Measurements from ENCODE around the gene PIGC. TPM values are rescaled to one million over a fixed set of nuclear protein-coding genes. Genes with fewer than 3 reads are reported as not detected.

PIGC gene
- total RNA-seq, 1 donor from 2014 or later = 28.1 TPM

DNA sequence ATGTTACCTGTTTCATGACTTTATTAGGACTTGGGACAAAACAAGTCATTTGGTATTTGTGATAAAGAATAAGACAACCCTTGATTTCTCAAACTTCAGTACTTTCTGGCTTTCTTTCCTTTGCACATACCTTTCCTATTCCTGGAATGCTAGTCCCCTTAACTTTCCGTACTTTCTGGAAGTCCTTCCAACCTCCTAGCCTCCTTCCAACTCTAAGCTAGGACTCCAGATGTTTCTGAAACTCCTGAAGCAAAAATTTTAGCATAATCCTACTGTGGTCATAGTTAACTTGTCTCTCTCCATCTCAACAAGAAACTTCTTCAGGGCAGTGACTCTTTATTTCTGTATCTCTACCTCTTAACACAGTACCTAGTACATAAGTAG, 43.2 kb downstream of the PIGC start:
- DNase-seq (ENCODE audit: low spot score in 2 of 2) = no peak
- no peak for FAIRE-seq

DNA sequence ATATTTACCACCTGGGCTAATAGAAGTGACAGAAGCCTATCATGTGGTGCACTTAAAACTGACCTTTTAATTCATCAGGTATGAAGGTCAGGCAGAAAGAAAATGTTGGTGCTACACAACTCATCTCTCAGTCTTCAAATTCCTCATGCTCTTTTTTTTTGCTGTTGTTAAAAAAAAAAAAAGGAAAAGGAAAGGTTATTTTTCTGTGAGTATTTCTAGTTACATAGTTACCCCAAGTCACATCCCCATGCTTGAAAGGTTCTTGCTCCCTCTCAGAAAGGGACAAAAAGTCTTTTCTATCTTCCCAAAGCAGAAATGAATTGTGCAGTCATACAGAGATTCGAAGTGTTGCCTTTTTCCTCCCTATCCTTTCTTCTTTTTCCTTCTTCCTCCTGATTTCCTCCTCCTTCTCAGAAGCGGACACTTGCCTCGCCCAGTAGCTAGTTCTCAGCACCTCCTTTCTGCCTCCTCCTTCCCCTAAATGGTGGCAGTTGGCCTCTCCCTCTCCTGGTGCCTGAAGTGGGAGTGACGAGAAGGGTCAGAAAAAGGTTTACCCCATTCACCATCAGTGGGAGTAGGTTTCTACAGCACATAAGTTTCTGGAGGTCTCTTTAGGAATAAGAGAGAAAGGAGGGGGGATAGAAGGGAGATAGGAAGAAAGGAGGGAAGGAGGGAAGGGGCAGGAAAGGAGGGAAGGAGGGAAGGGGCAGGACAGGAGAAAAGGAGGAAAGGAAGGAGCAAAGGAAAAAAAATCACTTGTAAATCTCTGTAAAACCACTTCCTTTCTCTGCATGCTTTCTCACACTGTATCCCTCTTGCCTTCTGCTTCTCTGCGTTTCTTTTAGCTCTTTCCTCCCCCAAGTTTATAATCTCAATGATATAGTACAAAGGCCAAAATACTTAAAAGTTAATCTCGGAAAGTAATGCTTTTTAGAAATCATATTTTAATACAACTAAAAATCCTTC, 43.8 kb downstream of the PIGC start:
- no peak for FAIRE-seq

DNA sequence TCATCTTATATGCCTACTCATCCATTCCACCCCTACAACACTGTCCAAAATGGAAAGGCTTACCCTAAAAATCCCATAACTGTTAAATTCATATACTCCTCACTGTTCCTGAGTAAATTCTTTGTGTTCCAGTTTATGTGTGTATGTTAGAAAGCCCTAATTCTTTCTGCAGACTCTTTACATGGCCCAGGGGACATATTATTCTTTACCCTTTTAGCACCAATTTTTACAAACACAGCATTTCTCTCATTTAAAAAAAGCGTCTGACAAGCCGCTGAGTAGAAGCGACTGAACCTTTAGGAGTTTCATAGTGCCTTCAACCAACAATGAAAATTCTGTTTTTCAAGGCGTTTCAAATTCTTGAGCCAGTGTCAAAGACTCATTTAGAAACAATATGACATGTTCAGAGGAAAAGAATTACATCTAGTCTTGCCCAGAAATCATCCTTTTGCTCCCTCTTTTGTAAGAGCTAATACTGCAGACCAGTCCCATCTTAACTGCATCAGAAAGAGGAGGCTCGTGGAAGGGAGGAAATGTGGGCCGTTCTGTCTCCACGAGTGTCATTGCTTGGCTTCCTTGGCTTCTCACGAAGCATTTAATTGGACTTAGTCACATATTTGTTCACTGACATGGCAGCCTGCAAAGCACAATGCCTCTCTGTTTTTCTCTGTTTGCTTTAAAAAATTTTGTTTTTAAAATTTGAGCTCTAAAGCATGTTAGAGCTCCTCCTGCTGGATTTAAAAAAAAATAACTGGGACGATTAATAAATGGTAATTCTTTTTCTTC, 44.7 kb downstream of the PIGC start:
- DNase-seq (ENCODE audit: low spot score in 2 of 2) = peak; percentile 21 to 24
- peak; percentile 95 for FAIRE-seq

More for the DNA sequence above, 43.8 kb downstream of the PIGC start:
- no peak for DNase-seq (ENCODE audit: low spot score in 2 of 2)

DNA sequence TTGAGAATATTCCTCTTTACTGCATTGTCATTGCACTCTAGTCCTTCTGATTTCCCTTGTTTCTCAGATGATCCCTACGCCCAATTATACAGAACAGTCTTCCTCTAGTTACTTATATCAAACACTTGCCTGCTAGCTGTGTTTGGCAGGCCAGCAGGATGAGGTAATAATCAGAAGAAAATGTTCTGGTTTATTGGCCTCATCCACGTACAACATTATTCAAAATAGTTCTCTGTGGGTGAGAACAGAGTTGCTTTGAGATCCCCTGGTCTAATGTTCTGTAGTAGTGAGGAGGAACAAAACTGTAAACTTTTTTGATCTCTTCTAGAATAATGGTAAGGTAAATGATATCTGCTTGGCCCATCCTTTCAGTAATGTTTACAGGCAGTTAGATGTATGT, 45.7 kb downstream of the PIGC start:
- DNase-seq (ENCODE audit: low spot score in 2 of 2) = no peak
- no peak for FAIRE-seq

DNA sequence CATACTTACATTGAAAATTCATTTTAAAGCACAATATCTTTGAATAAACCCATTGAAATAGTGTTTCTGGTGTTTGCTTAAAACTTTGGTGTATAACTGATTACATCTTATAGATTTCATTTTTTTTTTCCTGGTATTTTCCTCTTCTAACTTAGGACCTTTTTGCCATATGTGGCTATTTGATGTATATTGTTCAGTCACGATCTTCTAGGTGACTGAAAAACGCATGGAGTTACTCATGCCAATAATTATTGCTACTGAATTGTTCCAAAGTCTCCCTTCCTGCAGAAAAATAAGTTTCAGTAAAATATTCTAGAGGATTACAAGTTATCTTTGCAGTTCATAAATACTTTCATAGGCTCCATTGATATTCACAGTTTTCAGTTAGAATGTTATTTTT, 46.2 kb downstream of the PIGC start:
- FAIRE-seq = no peak

DNA sequence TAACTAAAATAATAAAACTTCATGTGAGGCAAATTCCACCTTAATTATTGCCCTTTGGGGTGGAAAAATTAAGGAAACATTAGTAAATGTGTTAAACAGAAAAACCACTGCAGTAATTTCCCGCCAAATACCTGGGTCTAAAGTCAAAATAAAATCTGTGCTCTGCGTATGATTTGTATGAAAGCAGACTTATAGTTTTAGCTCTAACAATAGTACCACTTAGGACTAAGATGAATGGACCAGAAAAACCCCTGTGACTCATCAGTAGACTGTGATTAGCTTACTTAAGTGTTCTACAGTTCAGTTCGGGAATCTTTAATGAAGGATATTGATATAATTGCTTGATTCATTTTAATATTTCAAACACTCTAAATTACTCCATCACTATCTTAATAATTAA, 46.6 kb downstream of the PIGC start:
- FAIRE-seq (no peak), DNase-seq (ENCODE audit: low spot score in 2 of 2) (no peak)

More for the DNA sequence above, 46.2 kb downstream of the PIGC start:
- no peak for DNase-seq (ENCODE audit: low spot score in 2 of 2)

DNA sequence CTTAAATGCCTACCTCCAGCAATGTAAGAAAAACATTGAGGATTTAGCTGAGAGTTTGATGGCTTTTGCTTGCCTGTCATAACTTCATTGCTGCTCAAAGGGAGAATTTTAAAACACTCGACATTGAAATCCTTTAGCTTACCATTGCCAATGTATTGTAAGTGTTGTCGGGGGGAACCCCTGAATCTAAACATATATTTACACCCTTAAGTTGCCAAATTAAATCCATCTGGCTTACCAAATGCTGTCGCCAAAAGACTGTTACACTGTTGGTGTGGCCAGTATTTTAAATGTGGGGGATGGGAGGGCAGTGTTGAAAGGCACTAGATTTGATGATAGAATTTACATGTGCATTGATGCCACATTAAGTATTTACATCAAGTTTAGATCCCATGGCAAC, 48.3 kb downstream of the PIGC start:
- FAIRE-seq = no peak
- DNase-seq (ENCODE audit: low spot score in 2 of 2) = no peak

DNA sequence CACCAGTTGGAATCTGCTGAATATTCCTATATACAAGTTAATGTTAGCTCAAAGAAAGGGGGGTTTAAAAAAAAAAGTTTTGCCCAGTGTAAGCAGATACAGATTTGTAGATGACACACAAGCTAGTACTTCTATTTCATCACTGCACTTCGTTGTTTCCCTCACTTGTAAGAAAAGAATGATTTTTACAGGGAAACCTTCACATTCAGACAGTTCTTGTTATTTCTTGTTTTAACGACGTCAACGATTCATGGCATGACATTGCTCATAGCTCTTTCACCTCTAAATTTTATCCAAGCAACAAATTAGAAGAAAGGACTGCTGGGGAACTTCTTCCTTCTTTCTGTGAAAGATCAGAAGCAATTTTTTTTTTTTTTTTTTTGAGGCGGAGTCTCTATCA, 49.1 kb downstream of the PIGC start:
- FAIRE-seq = no peak
- no peak for DNase-seq (ENCODE audit: low spot score in 2 of 2)

DNA sequence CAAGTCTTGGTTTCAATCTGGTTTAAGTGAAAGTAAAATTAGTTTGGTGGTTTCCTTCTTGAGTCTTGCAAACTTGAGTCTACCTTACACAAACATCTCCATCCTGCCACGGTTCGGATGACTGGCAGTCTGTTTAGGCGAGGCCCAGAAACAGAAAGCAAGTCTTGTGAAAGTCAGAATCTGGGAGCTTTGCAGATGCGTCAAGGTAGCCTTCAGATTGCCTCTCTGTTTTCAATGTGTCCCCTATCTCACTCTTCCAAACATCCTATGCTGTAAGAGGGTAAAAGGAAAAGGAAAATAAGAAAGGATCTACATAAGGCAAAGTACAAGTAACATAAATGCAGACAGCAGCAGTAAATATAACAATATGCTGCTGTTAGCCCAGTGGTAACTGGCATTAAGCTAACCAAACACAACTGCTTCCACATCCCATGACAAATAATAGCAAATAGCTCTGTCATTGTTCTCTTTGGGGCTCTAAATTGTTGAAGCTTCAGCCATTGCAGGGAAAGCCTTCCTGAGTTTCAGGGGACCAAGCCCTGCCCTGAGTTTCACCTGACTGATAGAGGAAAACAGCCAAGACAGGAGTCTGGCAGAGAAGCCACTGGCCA, 49.6 kb downstream of the PIGC start:
- DNase-seq (ENCODE audit: low spot score in 2 of 2) (no peak), FAIRE-seq (no peak)

DNA sequence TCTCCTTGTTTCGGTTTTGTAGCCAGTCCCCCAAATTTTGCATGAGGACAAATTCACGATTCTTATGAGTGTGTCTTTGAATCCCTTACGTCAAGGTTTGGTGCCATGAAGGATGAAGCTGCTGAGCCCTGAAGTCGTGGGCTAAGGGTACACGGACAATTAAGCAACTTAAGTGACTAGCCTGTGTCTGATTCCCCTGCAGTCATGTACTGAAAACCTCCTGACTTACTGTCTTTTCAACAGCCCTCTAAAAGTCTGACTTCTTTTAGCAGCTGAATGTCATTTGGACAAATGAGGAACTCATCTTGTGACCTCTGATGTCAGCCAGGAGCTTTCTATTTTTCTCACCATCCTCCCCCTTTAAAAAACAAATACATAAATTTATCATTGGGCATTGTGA, 50.5 kb downstream of the PIGC start:
- no peak for DNase-seq (ENCODE audit: low spot score in 2 of 2)

DNA sequence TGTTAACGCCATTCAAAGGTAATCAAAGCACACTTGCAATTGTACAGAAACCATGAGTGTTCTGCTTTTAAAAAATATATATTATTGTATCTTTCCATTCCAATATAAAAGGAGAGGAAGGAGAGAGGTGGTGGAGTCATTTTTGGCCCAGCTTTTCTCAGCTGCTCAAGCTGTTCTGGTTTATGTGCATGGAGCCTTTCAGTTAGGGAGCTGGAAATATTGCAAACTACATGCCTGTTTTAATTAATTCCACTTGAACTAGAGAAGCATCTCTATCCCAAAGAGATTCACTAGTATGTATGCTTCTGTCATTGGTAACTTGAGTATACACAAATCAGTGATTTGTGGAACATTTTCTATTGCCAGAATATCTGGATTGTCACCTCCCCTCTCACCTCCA, 51.9 kb downstream of the PIGC start:
- FAIRE-seq (no peak), DNase-seq (ENCODE audit: low spot score in 2 of 2) (no peak)

More for the DNA sequence above, 50.5 kb downstream of the PIGC start:
- FAIRE-seq = no peak

Other genes starting within 250 kb of the PIGC start
- gene C1orf105, start 23.4 kb downstream of the PIGC start, total RNA-seq = not detected
- 77.0 TPM for gene SUCO, start 89.1 kb upstream of the PIGC start, total RNA-seq
- not detected for gene FASLG, start 215.0 kb upstream of the PIGC start, total RNA-seq